Measurements from ENCODE around the gene SENP7.

GRCh38 chr3:101413656-101414055 is 99.4 kb downstream of the SENP7 start:
- TF ChIP-seq PATZ1 (CRISPR knock-in tag; IDR thresholded peaks at IDR 0.05; ENCODE audit: borderline replicate concordance) (no peak), ZFP30 (CRISPR knock-in tag; IDR thresholded peaks at IDR 0.05) (no peak), RARB (CRISPR knock-in tag; IDR thresholded peaks at IDR 0.05) (no peak), TOX (CRISPR knock-in tag; IDR thresholded peaks at IDR 0.05; ENCODE audit: borderline replicate concordance) (no peak), POU6F1 (CRISPR knock-in tag; IDR thresholded peaks at IDR 0.05; ENCODE audit: borderline replicate concordance, low read depth) (no peak), CREB5 (CRISPR knock-in tag; IDR thresholded peaks at IDR 0.05; ENCODE audit: low read depth) (no peak), ESRRG (CRISPR knock-in tag; IDR thresholded peaks at IDR 0.05) (no peak), PPARA (CRISPR knock-in tag; IDR thresholded peaks at IDR 0.05; ENCODE audit: borderline replicate concordance) (no peak), BACH2 (CRISPR knock-in tag; IDR thresholded peaks at IDR 0.05; ENCODE audit: borderline replicate concordance) (no peak)

Data from SK-N-SH treated with all-trans-retinoic acid at 6 μM for 48 hours (cell line).